Suprapubic skin (tissue), 4 donors: ENCODE data around the gene MUC6.

ENCODE experiments used
- CTCF ChIP-seq, 2 donors: fragments of 200-600 bp in 1 of 2; fragments of 450-650 bp in 1 of 2; sonication (generic) in 1 of 2; IDR thresholded peaks; one replicate each; pipeline ENCODE4 v1.5.1; 2016 to 2019; ENCODE audit warnings: antibody characterized with exemption in 2 of 2, mild to moderate bottlenecking in 1 of 2, moderate library complexity in 1 of 2
- EP300 ChIP-seq: sonication (generic); formaldehyde crosslinking; IDR thresholded peaks from one replicate; pipeline ENCODE4 v1.6.1; 2017; ENCODE audit warnings: antibody characterized with exemption
- POLR2A ChIP-seq, 2 donors: fragments of 450-650 bp; IDR thresholded peaks; one replicate each; pipeline ENCODE4 v1.6.1; 2017; ENCODE audit warnings: antibody characterized with exemption in 2 of 2, mild to moderate bottlenecking in 2 of 2, moderate library complexity in 2 of 2
- POLR2AphosphoS5 ChIP-seq, 3 donors: sonication (generic); formaldehyde crosslinking; IDR thresholded peaks; one replicate each; pipeline ENCODE4 v1.6.1; 2017; ENCODE audit warnings: antibody characterized with exemption in 3 of 3

DNA sequence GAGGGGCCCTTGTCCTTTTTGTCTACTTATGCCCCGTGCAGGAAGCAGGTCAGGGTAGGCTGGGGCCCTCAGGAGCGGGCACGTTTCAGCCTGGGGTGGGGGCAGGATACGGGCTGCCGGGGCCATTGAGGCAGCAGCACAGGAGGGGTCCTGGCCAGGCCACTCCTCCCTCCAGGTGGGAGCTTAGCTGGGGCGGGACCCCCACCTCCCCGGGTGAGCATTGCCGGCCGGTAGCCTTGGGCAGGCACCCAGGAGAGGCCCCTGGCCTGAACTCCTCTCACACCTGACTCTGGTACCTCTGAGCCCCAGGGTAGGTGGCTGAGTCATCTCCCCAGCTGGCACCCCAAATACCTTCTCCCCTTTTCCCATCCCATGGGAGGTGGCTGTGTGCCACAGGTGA is 5.0 kb upstream of the MUC6 start:
- no peak for TF ChIP-seq POLR2AphosphoS5 (IDR thresholded peaks at IDR 0.05)
- no peak for TF ChIP-seq CTCF (IDR thresholded peaks at IDR 0.05)
- no peak for TF ChIP-seq POLR2A (IDR thresholded peaks at IDR 0.05)
- TF ChIP-seq EP300: no peak
